HEK293 (cell line): Measurements from ENCODE around the gene JAK3.

Experiments used
- ATF2 ChIP-seq: fragments of 450-650 bp; formaldehyde crosslinking; IDR thresholded peaks from 2 replicates; pipeline ENCODE4 v1.5.1; 2016; ENCODE audit warnings: missing biosample characterization, missing genetic modification characterization, low read depth
- KLF16 ChIP-seq: fragments of 450-650 bp; formaldehyde crosslinking; IDR thresholded peaks from 2 replicates; pipeline ENCODE4 v1.5.1; 2017; ENCODE audit warnings: missing biosample characterization, missing genetic modification characterization
- KLF7 ChIP-seq: fragments of 450-650 bp; formaldehyde crosslinking; IDR thresholded peaks from 2 replicates; pipeline ENCODE4 v1.5.1; 2016; ENCODE audit warnings: missing biosample characterization, missing genetic modification characterization, borderline replicate concordance
- REST ChIP-seq: fragments of 450-650 bp; formaldehyde crosslinking; IDR thresholded peaks from 2 replicates; pipeline ENCODE4 v1.5.1; 2016; ENCODE audit warnings: missing biosample characterization, missing genetic modification characterization
- ZNF19 ChIP-seq: fragments of 450-650 bp; formaldehyde crosslinking; IDR thresholded peaks from 2 replicates; pipeline ENCODE4; 2016; ENCODE audit warnings: missing biosample characterization, missing genetic modification characterization, low read depth
- ZNF501 ChIP-seq: fragments of 450-650 bp; formaldehyde crosslinking; IDR thresholded peaks from 2 replicates; pipeline ENCODE4 v1.5.1; 2016; ENCODE audit warnings: missing biosample characterization, missing genetic modification characterization
- ZNF514 ChIP-seq: fragments of 450-650 bp; formaldehyde crosslinking; IDR thresholded peaks from 2 replicates; pipeline ENCODE4 v1.5.1; 2016; ENCODE audit warnings: missing biosample characterization, missing genetic modification characterization
- ZSCAN5A ChIP-seq: fragments of 450-650 bp; formaldehyde crosslinking; IDR thresholded peaks from 2 replicates; pipeline ENCODE4 v1.5.1; 2016; ENCODE audit warnings: missing biosample characterization, missing genetic modification characterization
- TF ChIP-seq, protein P1 (sequence below): fragments of 450-650 bp; formaldehyde crosslinking; IDR thresholded peaks from 2 replicates; pipeline ENCODE4 v1.5.1; 2016; ENCODE audit warnings: missing biosample characterization, missing genetic modification characterization
- TF ChIP-seq, protein P2 (sequence below): fragments of 450-650 bp; formaldehyde crosslinking; IDR thresholded peaks from 2 replicates; pipeline ENCODE4 v1.5.1; 2016; ENCODE audit warnings: missing biosample characterization, missing genetic modification characterization

DNA sequence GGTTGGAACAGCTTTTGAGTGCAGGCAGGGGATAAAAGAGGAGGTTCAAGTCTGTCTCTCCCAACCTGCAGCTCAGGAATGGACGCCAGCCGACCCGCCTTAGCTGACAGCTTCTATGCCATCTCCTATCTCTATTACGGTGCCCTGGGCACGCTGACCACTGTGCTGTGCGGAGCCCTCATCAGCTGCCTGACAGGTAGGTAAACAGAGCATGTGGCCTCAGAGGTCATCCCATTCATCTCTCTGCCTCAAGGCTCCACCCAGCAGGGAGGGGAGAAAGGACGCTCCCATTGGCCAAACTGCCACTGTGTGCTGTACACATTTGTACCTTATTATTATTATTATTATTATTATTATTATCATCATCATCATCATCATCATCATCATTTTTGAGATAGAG, 40.5 kb upstream of the JAK3 start:
- no peak for TF ChIP-seq ZNF501 (tag by site-specific recombination)
- TF ChIP-seq REST (tag by site-specific recombination) = no peak
- no peak for TF ChIP-seq KLF16 (tag by site-specific recombination)
- no peak for TF ChIP-seq ZNF514 (tag by site-specific recombination)
- no peak for TF ChIP-seq ZNF19 (tag by site-specific recombination)
- TF ChIP-seq KLF7 = no peak
- TF ChIP-seq, protein P1, sequence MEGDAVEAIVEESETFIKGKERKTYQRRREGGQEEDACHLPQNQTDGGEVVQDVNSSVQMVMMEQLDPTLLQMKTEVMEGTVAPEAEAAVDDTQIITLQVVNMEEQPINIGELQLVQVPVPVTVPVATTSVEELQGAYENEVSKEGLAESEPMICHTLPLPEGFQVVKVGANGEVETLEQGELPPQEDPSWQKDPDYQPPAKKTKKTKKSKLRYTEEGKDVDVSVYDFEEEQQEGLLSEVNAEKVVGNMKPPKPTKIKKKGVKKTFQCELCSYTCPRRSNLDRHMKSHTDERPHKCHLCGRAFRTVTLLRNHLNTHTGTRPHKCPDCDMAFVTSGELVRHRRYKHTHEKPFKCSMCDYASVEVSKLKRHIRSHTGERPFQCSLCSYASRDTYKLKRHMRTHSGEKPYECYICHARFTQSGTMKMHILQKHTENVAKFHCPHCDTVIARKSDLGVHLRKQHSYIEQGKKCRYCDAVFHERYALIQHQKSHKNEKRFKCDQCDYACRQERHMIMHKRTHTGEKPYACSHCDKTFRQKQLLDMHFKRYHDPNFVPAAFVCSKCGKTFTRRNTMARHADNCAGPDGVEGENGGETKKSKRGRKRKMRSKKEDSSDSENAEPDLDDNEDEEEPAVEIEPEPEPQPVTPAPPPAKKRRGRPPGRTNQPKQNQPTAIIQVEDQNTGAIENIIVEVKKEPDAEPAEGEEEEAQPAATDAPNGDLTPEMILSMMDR (tag by site-specific recombination) = no peak
- TF ChIP-seq, protein P2, sequence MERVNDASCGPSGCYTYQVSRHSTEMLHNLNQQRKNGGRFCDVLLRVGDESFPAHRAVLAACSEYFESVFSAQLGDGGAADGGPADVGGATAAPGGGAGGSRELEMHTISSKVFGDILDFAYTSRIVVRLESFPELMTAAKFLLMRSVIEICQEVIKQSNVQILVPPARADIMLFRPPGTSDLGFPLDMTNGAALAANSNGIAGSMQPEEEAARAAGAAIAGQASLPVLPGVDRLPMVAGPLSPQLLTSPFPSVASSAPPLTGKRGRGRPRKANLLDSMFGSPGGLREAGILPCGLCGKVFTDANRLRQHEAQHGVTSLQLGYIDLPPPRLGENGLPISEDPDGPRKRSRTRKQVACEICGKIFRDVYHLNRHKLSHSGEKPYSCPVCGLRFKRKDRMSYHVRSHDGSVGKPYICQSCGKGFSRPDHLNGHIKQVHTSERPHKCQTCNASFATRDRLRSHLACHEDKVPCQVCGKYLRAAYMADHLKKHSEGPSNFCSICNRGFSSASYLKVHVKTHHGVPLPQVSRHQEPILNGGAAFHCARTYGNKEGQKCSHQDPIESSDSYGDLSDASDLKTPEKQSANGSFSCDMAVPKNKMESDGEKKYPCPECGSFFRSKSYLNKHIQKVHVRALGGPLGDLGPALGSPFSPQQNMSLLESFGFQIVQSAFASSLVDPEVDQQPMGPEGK = no peak
- TF ChIP-seq ATF2 = no peak
- TF ChIP-seq ZSCAN5A (tag by site-specific recombination) = no peak
